ENCODE data around the gene RACK1. TPM values are rescaled to one million over a fixed set of nuclear protein-coding genes. Genes with fewer than 3 reads are reported as not detected.
"Not testable (repeated sequence)": the region's sequence is repeated elsewhere in the genome, so short reads cannot be mapped to it uniquely, and the experiment has no call there.

The RACK1 gene
- total RNA-seq, 1 experiment from 2014 or later: 2,552 TPM

GRCh38 chr5:181271081-181271480 lies 27.4 kb upstream of the RACK1 start:
- H3K4me3 Mint-ChIP-seq: no peak overlapping the region
- Histone ChIP-seq H3K23ac (ENCODE audit: insufficient read length, low read depth, low read length) (no peak overlapping the region), H4K8ac (replicated peaks; ENCODE audit: insufficient read length, low read depth, low read length) (no peak overlapping the region), H3K18ac (ENCODE audit: insufficient read length, low read depth, low read length) (no peak overlapping the region), H4K5ac (ENCODE audit: insufficient read length, low read depth, low read length) (no peak overlapping the region), H2AFZ (ENCODE audit: low read length) (no peak overlapping the region), H4K20me1 (ENCODE audit: control insufficient read depth, insufficient read depth, insufficient read length) (no peaks in the 10 kb centered on the region), H3K27me3 (ENCODE audit: insufficient read depth, low read length) (no peaks in the 10 kb centered on the region), H2BK20ac (ENCODE audit: low read depth, low read length, poor library complexity, severe bottlenecking) (no peak overlapping the region), H2BK15ac (ENCODE audit: low read depth, low read length) (no peak overlapping the region), H2BK5ac (ENCODE audit: insufficient read length, low read length) (no peak overlapping the region), H4K91ac (ENCODE audit: insufficient read length, low read depth, low read length) (no peak overlapping the region), H2BK120ac (ENCODE audit: low read depth, low read length, poor library complexity, severe bottlenecking) (no peak overlapping the region), H3T11ph (ENCODE audit: low read length) (no peak overlapping the region), H2BK12ac (ENCODE audit: insufficient read length, low read depth, low read length) (no peak overlapping the region), H3K9me3 (ENCODE audit: control insufficient read depth, low read depth, low read length) (no peaks in the 10 kb centered on the region), H3K4me2 (ENCODE audit: insufficient read depth, insufficient read length, low read length) (no peak overlapping the region), H3K4ac (ENCODE audit: low read depth, low read length) (no peak overlapping the region), H3K9ac (ENCODE audit: extremely low read depth, insufficient read length, low read length) (no peak overlapping the region), H2AK5ac (ENCODE audit: insufficient read length, low read length) (no peak overlapping the region), H3K14ac (ENCODE audit: insufficient read depth, low read length) (no peak overlapping the region), H3K56ac (ENCODE audit: insufficient read length, low read depth, low read length) (no peak overlapping the region), H3K23me2 (ENCODE audit: insufficient read length, low read depth, low read length, poor library complexity, severe bottlenecking) (no peaks in the 10 kb centered on the region), H3K27ac (ENCODE audit: insufficient read length, low read depth, low read length) (no peak overlapping the region), H3K79me2 (ENCODE audit: insufficient read depth, low read length) (no peaks in the 10 kb centered on the region), H3K4me1 (ENCODE audit: insufficient read depth, low read length) (no peaks in the 10 kb centered on the region; the same call in 1 of the 2 replicates), H3K79me1 (ENCODE audit: insufficient read depth, low read depth, low read length, poor library complexity, severe bottlenecking) (no peaks in the 10 kb centered on the region)
- H3K36me3 Mint-ChIP-seq (ENCODE audit: insufficient read depth in 1 of 3, low read depth in 3 of 3): no peaks in the 10 kb centered on the region; a peak in 1 of 7 replicates
- H3K4me1 Mint-ChIP-seq: peaks cover 15 to 21% of the 10 kb centered on the region in 2 experiments
- H3K27ac Mint-ChIP-seq: no peak overlapping the region
- DNase-seq: no peak
- TF ChIP-seq CTCF (conservative IDR thresholded peaks at IDR 0.05): no peak
- no CpG with 5 or more reads among the region's 3 CpGs for WGBS (ENCODE audit: extremely low coverage, insufficient read length, low lambda C conversion rate)
- H3K9me3 Mint-ChIP-seq: no peaks in the 10 kb centered on the region
- H3K27me3 Mint-ChIP-seq (ENCODE audit: low read depth): no peaks in the 10 kb centered on the region

- not testable (repeated sequence) for H2BK20ac ChIP-seq (ENCODE audit: low read depth, low read length, poor library complexity, severe bottlenecking); H3K4me1 ChIP-seq (ENCODE audit: insufficient read depth, low read length); H2BK12ac ChIP-seq (ENCODE audit: insufficient read length, low read depth, low read length); H2BK120ac ChIP-seq (ENCODE audit: low read depth, low read length, poor library complexity, severe bottlenecking); H3K27ac ChIP-seq (ENCODE audit: insufficient read length, low read depth, low read length); H3K79me1 ChIP-seq (ENCODE audit: insufficient read depth, low read depth, low read length, poor library complexity, severe bottlenecking); H3K4me3 Mint-ChIP-seq; H3K4me2 ChIP-seq (ENCODE audit: insufficient read depth, insufficient read length, low read length); H2BK5ac ChIP-seq (ENCODE audit: insufficient read length, low read length); H3K27me3 ChIP-seq (ENCODE audit: insufficient read depth, low read length); H3K9ac ChIP-seq (ENCODE audit: extremely low read depth, insufficient read length, low read length); H3K4ac ChIP-seq (ENCODE audit: low read depth, low read length); H3T11ph ChIP-seq (ENCODE audit: low read length); H3K9me3 ChIP-seq (ENCODE audit: control insufficient read depth, low read depth, low read length); H3K23me2 ChIP-seq (ENCODE audit: insufficient read length, low read depth, low read length, poor library complexity, severe bottlenecking); H3K23ac ChIP-seq (ENCODE audit: insufficient read length, low read depth, low read length); H3K9me3 Mint-ChIP-seq; H4K8ac ChIP-seq (replicated peaks; ENCODE audit: insufficient read length, low read depth, low read length); H3K79me2 ChIP-seq (ENCODE audit: insufficient read depth, low read length); H3K14ac ChIP-seq (ENCODE audit: insufficient read depth, low read length); H3K18ac ChIP-seq (ENCODE audit: insufficient read length, low read depth, low read length); H3K27me3 Mint-ChIP-seq (ENCODE audit: low read depth); H2AK5ac ChIP-seq (ENCODE audit: insufficient read length, low read length); H2AFZ ChIP-seq (ENCODE audit: low read length); H4K20me1 ChIP-seq (ENCODE audit: control insufficient read depth, insufficient read depth, insufficient read length); H2BK15ac ChIP-seq (ENCODE audit: low read depth, low read length); DNase-seq; H4K5ac ChIP-seq (ENCODE audit: insufficient read length, low read depth, low read length); H3K56ac ChIP-seq (ENCODE audit: insufficient read length, low read depth, low read length); H4K91ac ChIP-seq (ENCODE audit: insufficient read length, low read depth, low read length)
- peaks cover 9 to 14% (median 10%) of the 10 kb centered on the region in 3 experiments; a peak in 6 of 7 replicates for H3K36me3 Mint-ChIP-seq (ENCODE audit: insufficient read depth in 1 of 3, low read depth in 3 of 3)
- WGBS (ENCODE audit: extremely low coverage, insufficient read length, low lambda C conversion rate): no CpG with 5 or more reads among the region's 12 CpGs
- peaks cover 17 to 28% of the 10 kb centered on the region in 2 experiments for H3K4me1 Mint-ChIP-seq
- peak overlapping the region in 1 of 3 experiments; percentile 98; a peak in 2 of 7 replicates for H3K27ac Mint-ChIP-seq
Observed at GRCh38 chr5:181267907-181268306, 24.2 kb upstream of the RACK1 start.

Measured in H9 (cell line).